Hematopoietic multipotent progenitor cell treated with erythropoietin and hydrocortisone succinate and interleukin-3 and kit ligand, for 6 days (in vitro differentiated cells): Measurements from ENCODE around the gene C2CD4A.

Source experiments
- DNase-seq: peaks from one replicate; pipeline ENCODE4 v3.0.0-alpha.2; 2015

The C2CD4A gene

GRCh38 chr15:62060113-62060895 lies 6.5 kb upstream of the C2CD4A start, which contains the start of gene VPS13C:
TSS of gene VPS13C (minus strand) at chr15:62060447. CDS start at chr15:62060374, 73 bp downstream.
- DNase-seq, result peak; percentile 97

GRCh38 chr15:62060896-62061280 lies 5.9 kb upstream of the C2CD4A start:
- DNase-seq, result peak; percentile 38

GRCh38 chr15:62063825-62064635 lies 2.7 kb upstream of the C2CD4A start:
- no peak for DNase-seq

GRCh38 chr15:62067448-62068044 lies 769 bp downstream of the C2CD4A start:
- peak; percentile 20 for DNase-seq

GRCh38 chr15:62068071-62068809 lies 1.5 kb downstream of the C2CD4A start:
- DNase-seq, result peak; percentile 48

- peak; percentile 20 for DNase-seq
These were observed 2.0 kb downstream of the C2CD4A start for GRCh38 chr15:62068810-62069167.

GRCh38 chr15:62069551-62069950 lies 2.8 kb downstream of the C2CD4A start:
- no peak for DNase-seq

- DNase-seq, result peak; percentile 83
These were observed 5.0 kb downstream of the C2CD4A start for GRCh38 chr15:62071711-62072308.

- no peak for DNase-seq
These were observed 9.0 kb downstream of the C2CD4A start for GRCh38 chr15:62075595-62076277.

GRCh38 chr15:62079594-62079993 lies 12.8 kb downstream of the C2CD4A start:
- no peak for DNase-seq

GRCh38 chr15:62083194-62084154 lies 16.7 kb downstream of the C2CD4A start:
- no peak for DNase-seq

- no peak for DNase-seq
These were observed 19.0 kb downstream of the C2CD4A start for GRCh38 chr15:62085740-62086139.

GRCh38 chr15:62087671-62088352 lies 21.0 kb downstream of the C2CD4A start:
- no peak for DNase-seq

- no peak for DNase-seq
These were observed 21.5 kb downstream of the C2CD4A start for GRCh38 chr15:62088353-62088693.

GRCh38 chr15:62089616-62090015 lies 22.8 kb downstream of the C2CD4A start:
- no peak for DNase-seq

GRCh38 chr15:62090988-62091387 lies 24.2 kb downstream of the C2CD4A start:
- DNase-seq, result no peak

GRCh38 chr15:62093809-62094208 lies 27.0 kb downstream of the C2CD4A start:
- DNase-seq, result no peak

- DNase-seq, result peak; percentile 94
These were observed 27.6 kb downstream of the C2CD4A start for GRCh38 chr15:62094388-62094787.

GRCh38 chr15:62099094-62099601 lies 32.4 kb downstream of the C2CD4A start:
- no peak for DNase-seq

GRCh38 chr15:62103431-62103830 lies 36.7 kb downstream of the C2CD4A start:
- no peak for DNase-seq
